T-helper 1 cell treated with Interleukin-12 subunit alpha and Interleukin-12 subunit beta and Interleukin-4 antibody, amounts not matched to agents 30 ng/mL and 1 ng/mL, for 36 hours (primary cell): ENCODE results near the gene TTC39C. TPM values are rescaled to one million over a fixed set of nuclear protein-coding genes. Genes with fewer than 3 reads are reported as not detected.

Experiments used
- intact Hi-C: fragments of 100-400 bp; cut with micrococcal nuclease; formaldehyde crosslinking; loops from one replicate; pipeline ENCODE4 v1.15.1; 2024
- total RNA-seq: library from RNA; stranded (reverse); gene quantifications from 2 replicates; pipeline ENCODE4 v1.2.3, GENCODE V29; 2022

Gene TTC39C
- total RNA-seq, 1 donor from 2014 or later, result 63.0 TPM

GRCh38 chr18:24074757-24075156 is 60.2 kb downstream of the TTC39C start:
- intact Hi-C loops, result loop anchor here (2.0 to 5.0 kb wide), 2 partner anchors 20 to 137 kb away; no protein-coding TSS in a partner anchor

- intact Hi-C loops, result loop anchor here (1.0 to 5.0 kb wide), 5 partner anchors 21 to 139 kb away; no protein-coding TSS in a partner anchor
Observed at GRCh38 chr18:24075767-24076597, 61.4 kb downstream of the TTC39C start.

- intact Hi-C loops, result loop anchor here (1.0 to 5.0 kb wide), 4 partner anchors 42 to 140 kb away; no protein-coding TSS in a partner anchor
Observed at GRCh38 chr18:24076950-24077349, 62.4 kb downstream of the TTC39C start.

- intact Hi-C loops, result loop anchor here (5.0 kb wide), 1 partner anchor 141 kb away; no protein-coding TSS in a partner anchor
Observed at GRCh38 chr18:24078391-24078790, 63.8 kb downstream of the TTC39C start.

- intact Hi-C loops, result no loop called here
Observed at GRCh38 chr18:24080861-24081260, 66.3 kb downstream of the TTC39C start.

- intact Hi-C loops, result no loop called here
Observed at GRCh38 chr18:24083550-24083949, 69.0 kb downstream of the TTC39C start.

GRCh38 chr18:24086082-24086481 is 71.5 kb downstream of the TTC39C start:
- intact Hi-C loops, result no loop called here

- intact Hi-C loops, result no loop called here
Observed at GRCh38 chr18:24089076-24089475, 74.5 kb downstream of the TTC39C start.

- intact Hi-C loops, result no loop called here
Observed at GRCh38 chr18:24089515-24090337, 75.2 kb downstream of the TTC39C start.

- intact Hi-C loops, result no loop called here
Observed at GRCh38 chr18:24090876-24091275, 76.3 kb downstream of the TTC39C start.

- intact Hi-C loops, result no loop called here
Observed at GRCh38 chr18:24094561-24094960, 80.0 kb downstream of the TTC39C start.

- intact Hi-C loops, result no loop called here
Observed at GRCh38 chr18:24095976-24096375, 81.4 kb downstream of the TTC39C start.

GRCh38 chr18:24103320-24104021 is 88.9 kb downstream of the TTC39C start:
- intact Hi-C loops, result no loop called here

GRCh38 chr18:24104486-24104885 is 89.9 kb downstream of the TTC39C start:
- intact Hi-C loops, result no loop called here

- intact Hi-C loops, result no loop called here
Observed at GRCh38 chr18:24108641-24109040, 94.1 kb downstream of the TTC39C start.

GRCh38 chr18:24111936-24112335 is 97.4 kb downstream of the TTC39C start:
- intact Hi-C loops, result no loop called here

GRCh38 chr18:24112464-24112863 is 97.9 kb downstream of the TTC39C start:
- intact Hi-C loops, result no loop called here

- intact Hi-C loops, result no loop called here
Observed at GRCh38 chr18:24112874-24113615, 98.5 kb downstream of the TTC39C start.

- intact Hi-C loops, result no loop called here
Observed at GRCh38 chr18:24114924-24115549, 100.5 kb downstream of the TTC39C start.

- intact Hi-C loops, result no loop called here
Observed at GRCh38 chr18:24115628-24116027, 101.1 kb downstream of the TTC39C start.
